GM21367 (cell line): ENCODE measurements around the gene RASGRF2.
"Not testable (repeated sequence)": the region's sequence is repeated elsewhere in the genome, so short reads cannot be mapped to it uniquely, and the experiment has no call there.

Experiments used
- ATAC-seq: cut with Tn5 transposase; IDR thresholded peaks from one replicate; pipeline ENCODE4 v1.9.1; 2021; ENCODE audit not compliant: unreplicated experiment

RASGRF2 gene

DNA sequence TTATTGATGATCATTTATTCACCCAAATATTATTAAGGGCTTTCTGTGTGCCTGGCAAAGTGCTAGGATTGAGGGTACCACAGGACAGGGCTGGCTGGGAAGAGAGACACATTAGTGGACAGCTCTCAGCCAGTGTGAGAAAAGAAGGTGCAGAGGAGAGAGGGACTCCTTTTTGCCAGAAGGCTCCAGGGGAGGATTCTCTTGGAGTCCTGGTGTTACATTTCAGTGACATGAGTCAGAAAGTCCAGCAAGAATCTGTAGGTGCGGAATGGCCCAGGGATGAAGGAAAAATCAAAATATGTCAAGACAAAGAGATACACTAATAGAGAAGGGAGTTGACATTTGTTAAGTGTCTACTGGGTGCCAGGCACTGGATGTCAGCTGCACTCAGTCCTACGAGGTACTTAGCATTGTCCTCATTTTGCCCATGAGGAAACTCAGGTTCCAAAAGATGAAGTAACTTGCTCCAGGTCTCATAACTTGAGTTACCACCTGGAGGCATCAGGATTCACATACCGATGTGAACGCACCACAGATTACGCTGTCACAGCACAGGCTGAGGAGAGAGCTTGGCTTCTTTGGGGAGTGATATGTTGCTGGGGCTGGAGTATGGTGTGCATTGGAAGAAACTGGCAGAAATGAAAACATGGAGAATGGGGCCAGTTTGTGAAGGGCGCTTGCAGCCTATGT is 60.5 kb downstream of the RASGRF2 start:
- ATAC-seq, result no peak

DNA sequence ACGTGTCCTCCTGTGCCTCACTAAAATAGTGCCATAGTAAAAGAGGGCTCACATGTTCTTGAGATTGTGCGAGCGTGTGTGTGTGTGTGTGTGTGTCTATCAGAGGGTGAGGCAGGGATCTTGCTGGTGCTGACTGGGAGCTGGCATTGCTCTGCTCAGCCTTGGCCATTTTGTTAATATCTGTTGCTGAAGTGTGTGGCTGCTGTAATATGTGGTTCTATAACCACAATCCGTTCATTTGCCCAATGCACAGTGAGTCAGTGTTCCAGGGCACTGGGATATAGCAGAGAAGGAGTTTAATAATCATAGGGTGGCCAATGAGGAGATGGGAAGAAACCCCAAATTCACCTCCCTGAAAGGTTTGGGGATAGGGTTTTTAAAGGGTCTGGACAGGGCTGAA is 61.3 kb downstream of the RASGRF2 start:
- ATAC-seq, result no peak

DNA sequence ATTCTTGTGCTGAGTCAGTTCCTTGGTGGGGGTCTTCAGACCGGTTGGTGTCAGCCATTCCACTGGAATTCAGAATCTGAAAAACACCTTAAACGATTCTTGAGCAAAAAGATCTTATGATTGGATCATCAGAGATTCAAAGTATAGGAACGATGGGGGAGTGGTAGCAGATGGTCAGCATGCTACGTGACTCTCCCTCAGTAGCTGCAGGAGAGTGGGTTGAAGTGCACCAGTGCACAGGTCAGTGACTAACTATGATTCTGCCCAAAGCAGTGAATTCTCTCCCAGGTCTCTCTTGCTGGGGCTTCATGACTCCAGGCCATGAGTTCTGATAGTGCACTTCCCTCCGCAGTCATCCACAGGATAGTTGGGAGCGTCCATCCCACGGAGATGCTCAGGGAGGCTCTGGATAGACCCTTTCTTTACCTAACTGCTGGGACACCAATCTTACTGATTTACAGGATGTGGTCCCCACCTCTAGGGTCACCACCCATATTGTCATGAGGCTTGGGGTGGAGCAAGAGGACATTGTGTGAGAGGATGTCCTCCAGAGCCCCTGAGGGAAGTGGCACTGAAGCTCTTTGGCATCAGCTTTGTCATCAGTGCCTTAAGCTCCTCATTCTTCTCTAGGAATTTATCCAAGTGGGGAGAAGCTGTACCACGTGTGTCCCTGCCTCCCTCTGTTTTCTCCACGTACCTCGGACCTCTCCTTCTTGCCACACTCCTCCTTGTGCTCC is 62.0 kb downstream of the RASGRF2 start:
- no peak for ATAC-seq

DNA sequence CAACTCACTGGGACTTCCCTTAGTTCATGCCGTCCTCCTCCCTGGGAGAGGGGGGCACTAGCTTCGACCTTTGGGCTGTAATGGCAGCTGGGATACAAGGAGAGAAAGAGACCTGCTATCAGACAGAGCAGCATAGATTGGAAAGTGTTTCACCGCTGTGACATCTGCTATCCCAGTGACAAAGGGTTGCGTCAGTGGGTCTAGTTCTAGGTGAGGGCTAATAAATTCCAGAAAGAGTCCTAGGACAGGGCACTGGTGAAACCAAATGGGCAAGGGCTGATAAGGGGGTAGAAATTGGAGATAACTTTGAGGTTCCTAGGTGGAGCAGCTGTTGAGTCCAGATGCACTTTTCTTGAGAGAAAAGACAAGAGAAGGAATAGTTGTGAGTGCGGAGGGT is 62.5 kb downstream of the RASGRF2 start:
- no peak for ATAC-seq

DNA sequence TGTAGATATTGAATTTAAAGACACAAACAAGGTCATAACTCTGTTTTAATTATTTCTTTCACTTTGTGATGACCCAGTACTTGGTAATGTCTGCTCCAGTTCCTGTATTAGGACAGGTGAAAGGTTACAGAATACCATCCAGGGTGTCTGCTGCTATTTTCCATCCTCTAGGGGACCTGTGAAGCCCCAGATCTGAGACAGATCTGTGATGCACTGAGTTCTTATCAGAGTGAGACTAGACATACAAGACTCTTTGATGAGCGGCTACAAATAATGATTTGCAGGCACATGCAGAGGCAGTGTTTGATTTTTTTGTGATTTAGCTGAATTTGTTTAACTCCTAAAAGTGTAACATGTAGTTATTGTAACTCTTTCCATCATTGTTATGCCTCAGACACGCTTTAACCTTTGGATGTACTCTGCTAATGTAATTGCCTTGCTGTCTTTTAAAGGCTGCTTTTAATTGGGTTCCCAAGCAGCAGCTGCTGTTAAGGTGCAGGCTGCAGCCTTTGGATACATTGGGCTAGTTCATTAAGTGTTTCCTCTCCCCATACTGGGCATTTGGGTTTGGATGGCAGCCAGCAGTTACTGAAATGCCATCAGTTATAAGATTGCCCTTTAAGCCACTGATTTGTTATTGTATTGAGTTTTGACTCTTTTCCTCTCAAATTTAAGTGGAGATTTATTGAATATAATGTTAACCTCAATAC is 63.3 kb downstream of the RASGRF2 start:
- ATAC-seq, result no peak

DNA sequence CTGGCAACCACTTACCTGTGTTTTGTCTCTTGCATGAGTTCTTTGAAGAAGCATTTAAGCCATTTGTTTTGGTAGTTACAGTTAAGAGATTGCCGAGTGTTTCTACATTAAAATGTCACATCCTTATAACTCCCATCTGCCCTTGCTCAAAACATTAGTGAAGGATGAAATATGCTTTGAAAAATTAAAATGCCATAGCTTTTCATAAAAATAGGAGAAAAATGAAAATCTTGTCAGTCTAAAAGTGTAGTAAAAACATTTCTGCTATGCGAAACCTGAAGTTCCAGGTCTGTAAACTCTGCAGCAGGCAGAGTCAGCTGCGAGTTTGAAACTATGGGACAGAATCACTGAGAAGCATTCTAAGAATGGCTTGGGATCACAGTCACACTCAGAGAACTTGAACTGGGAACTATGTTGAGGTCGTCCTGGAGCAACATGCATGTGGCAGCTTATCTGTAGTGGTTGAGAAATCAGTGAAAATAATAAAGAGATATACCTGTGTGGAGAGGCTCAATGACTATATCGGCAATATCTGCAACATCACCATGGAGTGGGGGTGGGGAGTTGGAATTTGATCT is 67.4 kb downstream of the RASGRF2 start:
- no peak for ATAC-seq

DNA sequence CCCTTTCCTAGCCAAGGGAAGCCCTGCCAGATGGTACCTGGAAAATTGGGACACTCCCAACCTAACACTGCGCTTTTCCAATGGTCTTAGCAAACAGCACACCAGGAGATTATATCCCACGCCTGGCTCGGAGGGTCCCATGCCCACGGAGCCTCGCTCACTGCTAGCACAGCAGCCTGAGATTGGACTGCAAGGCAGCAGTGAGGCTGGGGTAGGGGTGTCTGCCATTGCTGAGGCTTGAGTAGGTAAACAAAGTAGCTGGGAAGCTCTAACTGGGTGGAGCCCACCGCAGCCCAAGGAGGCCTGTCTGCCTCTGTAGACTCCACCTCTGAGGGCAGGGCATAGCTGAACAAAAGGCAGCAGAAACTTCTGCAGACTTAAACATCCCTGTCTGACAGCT is 68.7 kb downstream of the RASGRF2 start:
- ATAC-seq, result not testable (repeated sequence)

DNA sequence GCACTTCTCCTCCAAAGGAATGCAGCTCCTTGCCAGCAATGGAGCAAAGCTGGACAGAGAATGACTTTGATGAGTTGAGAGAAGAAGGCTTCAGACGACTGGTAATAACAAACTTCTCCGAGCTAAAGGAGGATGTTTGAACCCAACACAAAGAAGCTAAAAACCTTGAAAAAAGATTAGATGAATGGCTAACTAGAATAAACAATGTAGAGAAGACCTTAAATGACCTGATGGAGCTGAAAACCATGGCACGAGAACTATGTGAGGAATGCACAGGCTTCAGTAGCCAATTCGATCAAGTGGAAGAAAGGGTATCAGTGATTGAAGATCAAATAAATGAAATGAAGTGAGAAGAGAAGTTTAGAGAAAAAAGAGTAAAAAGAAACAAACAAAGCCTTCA is 69.6 kb downstream of the RASGRF2 start:
- ATAC-seq, result not testable (repeated sequence)

DNA sequence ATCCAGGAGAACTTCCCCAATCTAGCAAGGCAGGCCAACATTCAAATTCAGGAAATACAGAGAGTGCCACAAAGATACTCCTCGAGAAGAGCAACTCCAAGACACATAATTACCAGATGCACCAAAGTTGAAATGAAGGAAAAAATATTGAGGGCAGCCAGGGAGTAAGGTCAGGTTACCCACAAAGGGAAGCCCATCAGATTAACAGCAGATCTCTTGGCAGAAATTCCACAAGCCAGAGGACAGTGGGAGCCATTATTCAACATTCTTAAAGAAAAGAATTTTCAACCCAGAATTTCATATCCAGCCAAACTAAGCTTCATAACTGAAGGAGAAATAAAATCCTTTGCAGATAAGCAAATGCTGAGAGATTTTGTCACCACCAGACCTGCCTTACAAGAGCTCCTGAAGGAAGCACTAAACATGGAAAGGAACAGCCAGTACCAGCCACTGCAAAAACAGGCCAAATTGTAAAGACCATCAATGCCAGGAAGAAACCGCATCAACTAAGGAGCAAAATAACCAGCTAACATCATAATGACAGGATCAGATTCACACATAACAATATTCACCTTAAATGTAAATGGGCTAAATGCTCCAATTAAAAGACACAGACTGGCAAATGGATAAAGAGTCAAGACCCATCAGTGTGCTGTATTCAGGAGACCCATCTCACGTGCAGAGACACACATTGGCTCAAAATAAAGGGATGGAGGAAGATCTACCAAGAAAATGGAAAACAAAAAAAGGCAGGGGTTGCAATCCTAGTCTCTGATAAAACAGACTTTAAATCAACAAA is 70.3 kb downstream of the RASGRF2 start:
- not testable (repeated sequence) for ATAC-seq

DNA sequence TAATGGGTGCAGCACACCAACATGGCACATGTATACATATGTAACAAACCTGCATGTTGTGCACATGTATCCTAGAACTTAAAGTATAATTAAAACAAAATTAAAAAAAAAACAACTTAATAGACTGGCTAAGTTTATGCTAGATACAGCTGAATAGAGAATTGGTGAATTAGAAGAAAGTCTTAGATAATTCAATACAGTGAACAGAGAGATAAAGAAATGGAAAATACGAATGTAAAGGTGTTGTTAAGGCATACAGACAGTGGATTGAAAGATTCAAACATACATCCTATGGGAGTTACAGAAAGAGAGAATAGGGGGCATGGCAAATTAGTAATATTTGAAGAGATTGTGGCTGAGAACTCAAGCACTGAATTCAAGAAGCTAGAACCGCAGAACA is 75.4 kb downstream of the RASGRF2 start:
- ATAC-seq, result no peak

DNA sequence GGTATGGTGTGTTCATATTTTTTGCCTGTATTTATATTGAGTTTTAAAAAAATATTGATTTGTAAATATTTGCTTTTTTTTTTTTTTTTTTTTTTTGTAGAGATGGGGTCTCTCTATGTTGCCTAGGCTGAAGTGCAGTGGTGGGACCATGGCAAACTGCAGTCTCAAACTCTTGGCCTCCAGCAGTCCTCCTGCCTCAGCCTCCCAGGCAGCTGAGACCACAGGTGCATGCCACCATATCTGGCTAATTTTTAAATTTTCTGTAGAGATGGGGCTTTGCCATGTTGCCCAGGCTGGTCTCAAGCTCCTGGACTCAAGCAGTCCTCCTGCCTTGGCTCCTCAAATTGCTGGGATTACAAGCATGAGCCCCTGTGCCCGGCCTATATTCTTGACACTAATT is 78.3 kb downstream of the RASGRF2 start:
- no peak for ATAC-seq

DNA sequence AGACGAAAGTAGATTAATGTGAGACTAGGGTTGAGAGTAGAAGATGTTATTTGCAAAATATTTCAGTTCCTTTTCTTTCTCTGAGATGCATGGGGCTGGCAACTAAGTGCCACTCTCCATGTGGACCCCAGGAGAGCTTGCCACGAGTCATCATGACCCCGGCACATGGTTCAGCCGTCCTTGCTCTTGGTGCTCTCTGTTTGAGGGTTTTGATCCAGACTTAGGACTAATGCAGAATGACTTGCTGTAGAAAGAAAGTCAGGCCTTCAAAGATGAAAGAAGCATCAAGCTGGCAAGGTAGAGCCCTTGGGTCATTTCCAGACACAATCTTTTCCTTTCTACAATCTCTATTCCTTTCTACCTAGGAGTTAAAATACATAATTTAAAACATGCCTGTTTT is 84.7 kb downstream of the RASGRF2 start:
- ATAC-seq, result no peak

DNA sequence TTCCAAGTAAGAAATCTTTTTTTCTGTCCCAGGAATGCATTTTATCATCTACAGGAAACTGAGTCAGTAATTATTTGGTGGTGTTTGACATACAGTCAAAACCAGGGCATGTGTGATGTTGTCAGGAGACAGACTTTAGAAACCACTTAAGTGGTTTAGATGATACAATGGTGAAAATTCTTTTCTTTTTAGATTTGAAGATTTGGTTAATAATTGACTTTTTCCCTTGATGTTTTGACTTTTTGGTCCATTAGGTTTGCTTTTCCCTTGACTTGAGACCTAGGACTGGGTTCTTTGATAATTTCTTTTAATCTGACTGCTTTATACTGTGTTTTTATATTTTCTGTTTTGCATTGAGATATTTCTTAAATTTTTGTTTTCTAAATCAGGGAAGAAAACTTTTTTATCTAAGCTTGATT is 85.2 kb downstream of the RASGRF2 start:
- no peak for ATAC-seq

DNA sequence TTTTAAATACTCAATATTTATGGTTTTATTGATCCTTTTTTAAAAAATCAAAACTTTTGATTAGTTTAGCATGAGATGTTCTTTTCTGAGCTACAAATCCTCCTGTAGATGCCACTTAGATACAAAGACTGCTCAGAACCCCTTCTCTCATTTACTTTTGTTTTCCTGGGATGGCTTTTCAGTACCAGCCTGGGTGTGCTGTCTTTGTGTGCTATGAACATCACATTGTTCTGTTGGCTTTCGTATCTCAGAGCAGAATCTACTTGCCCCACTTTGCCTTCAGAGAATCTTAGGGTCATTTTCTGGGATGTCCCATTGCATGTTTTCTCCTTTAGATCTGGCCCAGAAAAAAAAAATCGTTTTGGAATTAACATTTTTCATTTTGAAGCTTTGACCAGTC is 85.9 kb downstream of the RASGRF2 start:
- no peak for ATAC-seq

DNA sequence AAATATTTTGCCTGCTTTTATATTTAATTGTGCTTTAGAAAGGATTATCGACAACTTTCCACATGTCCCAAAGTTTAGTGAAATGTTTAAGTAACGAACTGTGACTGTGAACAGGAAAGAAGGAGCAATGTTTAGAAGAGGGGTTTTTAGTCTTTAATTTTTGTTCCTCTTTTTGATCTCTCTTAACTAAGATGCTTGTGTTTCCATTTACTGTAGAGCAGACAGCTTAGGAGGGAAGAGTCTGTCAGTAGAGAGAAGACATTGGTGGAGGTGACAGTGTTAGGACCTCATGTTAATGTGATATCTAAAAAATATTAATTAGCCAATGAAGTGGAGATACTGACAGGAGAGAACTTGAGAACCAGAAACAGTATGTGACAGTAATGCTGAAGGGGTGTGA is 92.2 kb downstream of the RASGRF2 start:
- ATAC-seq, result no peak

DNA sequence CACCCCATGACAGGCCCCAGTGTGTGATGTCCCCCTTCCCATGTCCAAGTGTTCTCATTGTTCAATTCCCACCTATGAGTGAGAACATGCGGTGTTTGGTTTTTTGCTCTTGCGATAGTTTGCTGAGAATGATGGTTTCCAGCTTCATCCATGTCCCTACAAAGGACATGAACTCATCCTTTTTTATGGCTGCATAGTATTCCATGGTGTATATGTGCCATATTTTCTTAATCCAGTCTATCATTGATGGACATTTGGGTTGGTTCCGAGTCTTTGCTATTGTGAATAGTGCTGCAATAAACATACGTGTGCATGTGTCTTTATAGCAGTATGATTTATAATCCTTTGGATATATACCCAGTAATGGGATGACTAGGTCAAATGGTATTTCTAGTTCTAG is 93.1 kb downstream of the RASGRF2 start:
- ATAC-seq, result not testable (repeated sequence)

DNA sequence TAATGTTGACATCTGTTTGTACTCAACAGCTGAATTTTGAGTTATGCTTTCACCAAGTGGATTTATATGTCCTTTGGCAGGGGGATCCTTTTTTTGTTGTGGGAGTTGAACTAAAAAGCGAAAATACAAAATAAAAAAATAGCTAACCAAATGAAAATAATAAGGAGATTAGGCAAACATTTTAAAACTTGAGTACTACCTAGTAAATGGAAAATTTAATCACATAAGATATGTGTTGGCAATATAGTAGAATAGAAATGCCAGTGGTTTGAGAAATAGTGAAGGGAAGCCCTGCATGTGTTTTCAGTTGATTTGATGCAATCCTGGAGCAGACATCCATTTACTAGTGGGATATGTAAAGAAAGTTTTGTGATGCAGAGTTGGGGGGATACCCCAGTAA is 98.0 kb downstream of the RASGRF2 start:
- no peak for ATAC-seq

DNA sequence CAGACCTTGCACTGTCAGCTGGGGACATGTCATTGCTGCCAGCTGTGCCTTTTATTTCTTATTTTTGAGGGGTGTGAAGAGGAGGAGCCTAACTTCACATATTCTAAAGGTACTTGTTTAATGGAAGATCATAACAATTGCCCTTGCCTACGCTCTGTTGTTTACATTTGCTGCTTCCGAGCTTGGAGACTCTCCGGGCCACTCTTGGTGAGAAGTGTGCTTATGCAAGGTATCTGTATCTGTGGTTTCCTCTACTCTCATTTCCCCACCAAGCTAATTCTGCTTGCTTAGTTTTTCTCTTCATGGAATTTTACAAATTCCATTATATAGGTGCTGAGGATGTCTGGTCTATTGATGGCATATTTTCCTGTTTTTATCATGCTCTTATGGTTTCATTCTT is 105.3 kb downstream of the RASGRF2 start:
- no peak for ATAC-seq

DNA sequence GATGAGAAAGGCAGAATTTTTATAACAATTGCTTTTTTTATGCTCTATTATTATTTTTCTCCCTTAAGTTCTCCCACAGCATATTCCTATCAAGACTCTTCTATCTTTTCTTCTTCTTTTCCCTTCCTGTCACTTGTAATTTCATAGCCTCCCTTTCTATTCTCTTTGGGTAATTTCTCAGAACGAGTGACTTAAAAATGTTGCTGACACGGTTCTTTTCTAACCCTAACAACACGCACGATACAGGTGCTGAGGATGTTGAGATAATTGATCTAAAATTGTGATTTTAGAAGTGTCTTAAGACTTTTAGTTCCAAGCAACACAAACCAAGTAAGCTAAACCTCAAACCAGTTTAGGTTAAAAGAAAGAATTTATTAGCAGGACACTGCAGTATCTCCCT is 105.9 kb downstream of the RASGRF2 start:
- ATAC-seq, result no peak

DNA sequence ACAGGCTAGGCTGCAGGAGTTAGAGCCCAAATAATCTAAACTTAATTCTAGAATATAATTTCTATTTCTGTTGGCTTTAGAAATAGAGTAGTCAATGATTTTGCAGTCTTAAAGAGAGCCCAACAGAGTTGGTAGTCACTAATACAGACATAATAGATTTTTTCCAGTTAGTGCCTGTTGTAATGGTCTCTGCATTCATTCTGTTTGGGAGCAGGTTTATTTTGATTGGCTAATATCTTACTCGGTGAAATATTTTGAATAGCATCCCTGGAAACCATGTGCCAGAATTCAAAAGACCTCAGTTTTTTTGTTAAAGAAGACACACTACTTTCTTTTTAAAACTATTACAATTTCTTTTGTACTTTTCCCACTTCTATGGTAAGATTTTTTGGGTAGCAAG is 107.2 kb downstream of the RASGRF2 start:
- ATAC-seq, result no peak

DNA sequence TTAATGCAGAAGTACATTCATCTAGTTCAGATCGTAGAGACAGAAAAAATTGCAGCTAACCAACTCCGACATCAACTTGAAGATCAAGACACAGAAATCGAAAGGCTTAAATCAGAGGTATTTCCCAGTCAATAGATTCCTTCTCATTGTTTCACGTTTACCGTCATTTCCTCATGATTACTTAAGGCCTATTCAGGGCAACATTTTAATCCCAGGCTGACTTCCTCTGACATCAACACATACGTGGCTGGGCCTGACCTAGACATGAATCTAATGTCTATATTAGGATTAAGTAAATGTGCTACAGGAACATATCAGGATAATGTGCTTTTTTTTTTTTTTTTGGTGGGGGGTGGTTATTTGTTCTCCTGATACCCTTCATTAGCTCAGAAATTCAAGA is 107.9 kb downstream of the RASGRF2 start:
- no peak for ATAC-seq
